WI38 (cell line): ENCODE data around the gene ZNF273.
A peak's percentile ranks its signal among the peaks of the same experiment; 100 is the strongest.

ENCODE experiments used
- H3K4me3 ChIP-seq: 2 replicates; pipeline ENCODE4 v1.5.1; 2011; ENCODE audit warnings: low read depth, mild to moderate bottlenecking, control low read depth, low read length
- CTCF ChIP-seq: IDR thresholded peaks from 2 replicates; pipeline ENCODE4 v1.5.1; 2012; ENCODE audit warnings: low read depth, mild to moderate bottlenecking, control low read depth, low read length

The ZNF273 gene

DNA sequence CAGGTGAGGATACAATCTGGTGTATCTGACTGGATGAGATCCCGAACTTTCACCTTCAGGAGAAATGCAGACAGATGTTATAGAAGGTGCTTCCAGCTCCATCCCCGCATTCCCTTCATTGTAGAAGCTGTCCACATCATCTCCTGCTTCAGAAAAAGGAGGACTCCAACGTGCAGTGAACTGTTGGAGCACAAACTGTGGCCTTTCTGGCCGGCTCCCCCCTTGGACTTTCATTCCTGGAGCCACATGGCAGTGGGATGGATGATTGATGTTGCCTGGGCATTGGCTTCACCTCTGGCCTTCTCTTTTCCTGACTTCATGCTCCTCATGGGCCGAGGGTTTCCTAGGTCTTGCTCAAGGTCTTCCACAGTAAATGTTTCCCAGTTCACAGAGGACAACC is 29.6 kb upstream of the ZNF273 start:
- no peak for TF ChIP-seq CTCF
- H3K4me3 ChIP-seq = no peak overlapping the region

DNA sequence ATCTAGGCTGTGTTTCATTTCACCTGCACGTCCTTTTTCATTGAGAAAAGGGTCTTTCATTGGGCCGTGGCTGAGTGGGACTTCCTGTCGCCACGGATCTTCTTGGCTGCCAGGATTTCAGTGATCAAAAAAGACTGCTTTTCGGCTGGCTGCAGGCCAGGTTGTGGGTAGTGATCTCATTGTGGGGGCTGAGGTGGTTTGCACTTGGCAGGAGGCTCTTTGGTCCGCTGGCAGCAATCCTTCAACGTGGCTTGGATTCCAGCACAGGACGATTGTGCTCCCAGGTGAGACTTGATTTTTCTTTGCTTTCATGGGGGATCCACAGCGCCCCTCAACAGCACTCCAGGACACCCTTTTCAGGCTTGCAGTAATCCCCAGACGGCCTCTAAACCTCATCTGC is 29.0 kb upstream of the ZNF273 start:
- no peak for TF ChIP-seq CTCF
- no peak overlapping the region for H3K4me3 ChIP-seq

DNA sequence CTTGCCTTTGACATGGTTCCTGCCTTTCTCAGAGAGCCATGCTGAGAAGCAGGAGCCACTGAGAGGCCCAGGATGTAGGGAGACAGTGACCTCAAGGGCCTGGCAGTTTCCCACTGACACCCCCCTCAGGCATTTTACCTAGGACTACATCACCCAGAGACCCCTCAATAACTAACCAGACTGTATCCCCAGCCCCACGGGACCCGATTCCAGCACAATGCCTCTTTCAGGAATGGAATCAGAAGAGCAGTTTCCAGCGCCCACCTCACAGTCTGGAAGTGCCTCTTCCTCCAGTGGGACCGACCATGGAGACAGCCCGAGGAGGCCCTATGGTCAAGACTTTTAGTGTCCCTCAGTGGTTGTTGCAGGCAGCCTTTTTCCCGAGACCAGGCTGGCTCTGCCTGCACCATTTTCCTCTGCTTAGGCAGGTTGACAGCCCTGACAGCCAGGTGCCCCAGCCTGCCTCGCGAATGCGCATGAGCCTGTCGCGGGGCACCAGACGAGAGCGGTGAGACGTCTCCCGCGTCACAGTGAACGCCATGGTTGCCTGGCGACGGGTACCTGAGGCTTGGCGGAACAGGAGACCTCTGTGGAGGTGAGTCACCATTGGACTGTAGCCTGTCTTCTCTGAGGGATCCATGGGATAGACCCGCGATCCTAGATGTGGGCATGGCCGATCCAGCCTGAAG is 28.4 kb upstream of the ZNF273 start:
- no peak overlapping the region for H3K4me3 ChIP-seq
- TF ChIP-seq CTCF = no peak

DNA sequence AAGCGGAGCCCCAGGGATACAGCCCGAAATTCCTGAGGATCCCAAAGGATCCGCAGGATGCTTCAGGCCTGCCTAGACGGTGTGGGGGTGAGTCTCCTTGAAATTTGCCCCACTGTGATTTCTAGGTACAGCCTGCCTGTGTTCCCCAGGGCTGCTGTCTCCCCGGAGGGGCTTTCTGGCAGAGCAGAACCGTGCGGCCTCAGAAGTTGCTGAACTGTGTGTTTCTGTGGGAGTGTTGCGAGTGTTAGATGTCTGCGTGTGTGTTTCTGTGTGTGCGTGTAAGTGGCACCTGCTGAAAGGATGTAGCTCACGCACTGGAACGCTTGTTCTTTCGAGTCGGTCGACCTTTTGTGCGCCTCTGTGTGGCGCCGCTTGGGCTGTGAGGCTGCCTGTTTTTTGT is 27.8 kb upstream of the ZNF273 start:
- no peak overlapping the region for H3K4me3 ChIP-seq
- no peak for TF ChIP-seq CTCF

DNA sequence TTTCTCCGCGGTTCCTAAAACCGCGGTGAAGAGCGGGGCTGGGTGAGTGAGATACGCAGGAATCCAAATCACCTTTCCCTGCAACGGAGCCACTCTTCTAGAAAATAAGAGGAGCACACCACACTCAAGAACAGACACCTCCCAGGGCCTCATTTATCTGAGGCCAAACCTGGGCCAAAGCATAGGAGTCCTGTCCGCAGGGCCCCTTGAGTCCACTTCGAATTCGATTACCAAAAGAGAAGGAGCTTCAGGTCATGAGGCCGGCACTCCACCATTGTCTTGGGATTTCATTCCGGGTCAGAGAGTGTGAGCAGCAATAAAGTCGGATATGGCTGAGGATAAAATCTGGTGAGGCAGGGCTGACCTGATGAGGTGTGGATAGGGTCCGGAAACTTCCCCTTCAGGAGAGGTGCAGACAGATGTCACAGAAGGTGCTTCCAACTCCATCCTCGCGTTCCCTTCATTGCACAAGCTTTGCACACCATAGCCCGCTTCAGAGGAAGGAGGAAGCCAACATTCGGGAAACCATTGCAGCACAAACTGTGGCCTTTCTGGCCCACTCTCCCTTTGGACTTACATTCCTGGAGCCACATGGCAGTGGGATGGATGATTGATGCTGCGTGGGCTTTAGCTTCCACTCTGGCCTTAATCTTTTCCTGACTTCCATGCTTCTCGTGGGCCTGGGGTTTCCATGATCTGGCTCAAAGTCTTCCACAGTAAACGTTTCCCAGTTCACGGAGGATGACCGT is 27.2 kb upstream of the ZNF273 start:
- H3K4me3 ChIP-seq = no peak overlapping the region
- no peak for TF ChIP-seq CTCF

GRCh38 chr7:64876792-64877713 is 26.0 kb upstream of the ZNF273 start:
- H3K4me3 ChIP-seq = 0 out of 2 replicates have a peak overlapping the region, but pooled peaks have one; percentile 14
- TF ChIP-seq CTCF = no peak
